Measurements from ENCODE around the gene ATXN7L1.

DNA sequence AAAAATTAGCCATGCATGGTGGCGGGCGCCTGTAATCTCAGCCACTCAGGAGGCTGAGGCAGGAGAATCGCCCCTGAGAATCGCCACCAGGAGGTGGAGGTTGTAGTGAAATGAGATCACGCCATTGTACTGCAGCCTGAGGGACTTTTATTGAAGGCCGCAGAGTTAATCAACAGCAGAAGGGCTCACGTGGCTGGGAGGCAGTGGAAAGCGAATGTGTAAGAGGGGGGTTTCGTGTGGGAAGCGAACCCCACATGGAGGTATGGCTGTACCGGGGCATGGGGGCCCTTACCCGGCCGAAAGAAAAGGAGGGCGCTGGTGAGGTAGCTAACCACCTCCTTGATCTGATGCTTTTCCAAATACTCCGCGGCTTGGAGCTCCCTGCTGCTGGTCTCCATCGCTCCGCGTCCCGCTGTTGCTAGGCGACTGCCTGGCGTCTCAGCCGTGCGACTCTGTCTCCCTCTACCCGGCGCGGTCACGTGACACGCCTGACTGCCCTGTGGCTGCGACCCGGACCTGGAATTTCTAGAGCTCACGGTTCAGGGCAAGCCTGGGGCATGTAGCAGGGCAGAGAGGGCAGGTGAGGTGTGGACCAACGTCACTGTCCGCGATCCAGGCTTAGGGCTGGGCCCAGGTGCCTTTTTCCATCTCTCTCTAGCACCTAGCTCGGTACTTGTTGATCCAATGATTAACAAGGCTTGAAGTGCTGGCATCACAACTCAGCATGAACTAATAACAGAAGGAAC, 295.2 kb downstream of the ATXN7L1 start, which contains the start of gene EFCAB10:
- TF ChIP-seq CTCF (IDR thresholded peaks at IDR 0.05; ENCODE audit: low read length) = no peak; the same call in 1 of the 2 replicates
- TF ChIP-seq EZH2 (optimal IDR thresholded peaks at IDR 0.05; ENCODE audit: low read depth, low read length) = no peak

Data from MM.1S (cell line).